HFF-Myc (cell line): ENCODE results near the gene SLC35C1.

Experiments
- DNase-seq: peaks from one replicate; pipeline ENCODE4 v3.0.0-alpha.2; 2011; ENCODE audit warnings: low read depth; ENCODE audit errors: extremely low read depth
- H3K4me3 ChIP-seq: replicated peaks from 2 replicates; pipeline ENCODE4 v1.5.1; 2011; ENCODE audit warnings: low read depth, mild to moderate bottlenecking, control low read depth, low read length
- TF ChIP-seq, protein P1 (sequence below): IDR thresholded peaks from 2 replicates; pipeline ENCODE4 v1.5.1; 2012; ENCODE audit warnings: mild to moderate bottlenecking, low read depth, low read length, control low read depth; ENCODE audit errors: missing control alignments

Gene SLC35C1

DNA sequence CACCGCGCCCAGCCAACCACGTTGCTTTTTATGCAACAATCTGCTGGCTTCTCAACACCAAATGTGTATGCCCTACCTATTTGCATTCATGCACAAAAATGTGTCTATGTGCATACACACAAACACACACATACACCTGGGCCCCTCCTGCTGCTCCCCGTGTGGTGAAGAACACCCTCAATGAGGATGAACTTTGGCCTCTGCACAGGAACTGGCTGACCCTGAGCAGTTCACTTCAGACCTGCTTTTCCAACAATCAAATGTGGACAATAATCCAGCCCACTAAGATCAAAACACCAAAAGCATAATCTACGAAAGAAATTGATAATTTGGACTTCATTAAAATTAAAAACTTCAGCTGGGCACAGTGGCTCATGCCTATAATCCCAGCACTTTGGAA lies 25.3 kb upstream of the SLC35C1 start:
- TF ChIP-seq, protein P1, sequence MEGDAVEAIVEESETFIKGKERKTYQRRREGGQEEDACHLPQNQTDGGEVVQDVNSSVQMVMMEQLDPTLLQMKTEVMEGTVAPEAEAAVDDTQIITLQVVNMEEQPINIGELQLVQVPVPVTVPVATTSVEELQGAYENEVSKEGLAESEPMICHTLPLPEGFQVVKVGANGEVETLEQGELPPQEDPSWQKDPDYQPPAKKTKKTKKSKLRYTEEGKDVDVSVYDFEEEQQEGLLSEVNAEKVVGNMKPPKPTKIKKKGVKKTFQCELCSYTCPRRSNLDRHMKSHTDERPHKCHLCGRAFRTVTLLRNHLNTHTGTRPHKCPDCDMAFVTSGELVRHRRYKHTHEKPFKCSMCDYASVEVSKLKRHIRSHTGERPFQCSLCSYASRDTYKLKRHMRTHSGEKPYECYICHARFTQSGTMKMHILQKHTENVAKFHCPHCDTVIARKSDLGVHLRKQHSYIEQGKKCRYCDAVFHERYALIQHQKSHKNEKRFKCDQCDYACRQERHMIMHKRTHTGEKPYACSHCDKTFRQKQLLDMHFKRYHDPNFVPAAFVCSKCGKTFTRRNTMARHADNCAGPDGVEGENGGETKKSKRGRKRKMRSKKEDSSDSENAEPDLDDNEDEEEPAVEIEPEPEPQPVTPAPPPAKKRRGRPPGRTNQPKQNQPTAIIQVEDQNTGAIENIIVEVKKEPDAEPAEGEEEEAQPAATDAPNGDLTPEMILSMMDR = no peak
- no peak for DNase-seq
- no peak overlapping the region for H3K4me3 ChIP-seq

DNA sequence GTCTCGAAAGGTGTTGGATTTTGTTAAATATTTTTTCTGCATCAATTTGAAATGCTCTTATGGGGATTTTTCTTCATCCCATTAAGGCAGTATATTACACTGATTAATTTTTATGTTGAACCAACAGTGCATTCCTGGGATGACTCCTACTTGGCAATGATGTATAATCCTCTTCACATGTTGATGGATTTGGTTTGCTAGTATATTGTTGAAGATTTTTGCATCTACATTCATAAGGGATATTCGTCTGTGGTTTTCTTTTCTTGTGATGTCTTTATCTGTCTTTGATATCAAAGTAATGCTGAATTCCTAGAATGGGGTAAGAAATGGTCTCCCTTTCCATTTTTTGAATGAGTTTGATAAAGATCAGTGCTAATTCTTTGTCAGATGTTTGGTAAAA lies 18.7 kb upstream of the SLC35C1 start:
- H3K4me3 ChIP-seq = no peak overlapping the region
- TF ChIP-seq, protein P1 = no peak
- no peak for DNase-seq

DNA sequence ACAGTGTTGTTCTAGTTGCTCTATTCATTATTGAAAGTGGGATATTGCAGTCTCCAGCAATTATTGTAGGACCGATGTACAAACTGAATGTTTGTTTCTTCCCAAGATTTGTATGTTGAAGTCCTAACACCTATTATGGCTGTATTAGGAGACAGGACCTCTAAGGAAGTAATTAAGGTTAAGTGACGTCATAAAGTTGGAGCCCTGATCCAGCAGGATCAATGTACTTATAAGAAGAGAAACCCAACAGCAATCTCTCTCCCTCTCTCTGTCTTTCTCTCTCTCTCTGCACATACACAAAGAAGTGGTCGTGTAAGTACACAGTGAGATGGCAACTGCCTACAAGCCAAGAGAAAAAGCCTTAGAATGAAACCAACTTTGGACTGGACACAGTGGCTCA lies 16.1 kb upstream of the SLC35C1 start:
- no peak for DNase-seq
- H3K4me3 ChIP-seq = no peak overlapping the region
- TF ChIP-seq, protein P1 = no peak

DNA sequence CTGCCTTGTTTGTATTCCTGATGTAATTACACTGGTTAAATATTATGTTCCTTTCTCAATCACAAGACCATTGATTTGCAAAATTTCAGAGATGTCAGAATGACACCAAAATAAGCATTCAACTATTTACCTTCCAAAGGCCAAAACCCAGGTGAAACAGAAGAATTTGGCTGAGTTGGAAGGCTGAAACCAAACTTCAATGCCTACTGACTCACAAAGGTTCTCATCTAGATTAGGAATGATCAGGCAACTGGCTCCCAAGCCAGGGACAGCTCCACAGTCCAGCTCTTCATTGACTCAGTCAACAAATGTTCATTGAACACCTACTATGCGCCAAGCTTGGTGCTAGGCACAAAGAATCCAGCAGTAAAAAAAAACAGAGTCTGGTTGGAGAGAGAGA lies 13.4 kb upstream of the SLC35C1 start:
- no peak overlapping the region for H3K4me3 ChIP-seq
- TF ChIP-seq, protein P1 = no peak
- DNase-seq = no peak

DNA sequence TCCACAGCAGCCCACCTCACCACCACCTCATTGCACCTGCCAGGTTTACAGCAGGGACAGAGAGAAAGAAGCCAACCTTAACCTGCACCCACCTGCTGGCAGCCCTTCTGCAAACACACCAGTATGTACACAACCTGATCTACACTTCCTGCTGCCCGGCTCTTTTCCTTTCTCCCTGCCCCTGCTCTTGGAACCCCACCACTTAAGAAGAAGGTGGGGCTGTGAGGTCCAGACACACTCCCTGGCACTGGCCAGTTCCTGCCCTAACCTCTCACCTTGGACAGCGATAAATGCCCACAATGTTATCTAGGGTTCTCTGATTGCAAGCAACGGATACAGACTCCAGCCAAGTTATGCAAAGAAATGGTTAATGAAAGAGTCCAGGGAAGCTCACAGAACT lies 10.8 kb upstream of the SLC35C1 start:
- no peak overlapping the region for H3K4me3 ChIP-seq
- no peak for DNase-seq
- TF ChIP-seq, protein P1 = no peak

DNA sequence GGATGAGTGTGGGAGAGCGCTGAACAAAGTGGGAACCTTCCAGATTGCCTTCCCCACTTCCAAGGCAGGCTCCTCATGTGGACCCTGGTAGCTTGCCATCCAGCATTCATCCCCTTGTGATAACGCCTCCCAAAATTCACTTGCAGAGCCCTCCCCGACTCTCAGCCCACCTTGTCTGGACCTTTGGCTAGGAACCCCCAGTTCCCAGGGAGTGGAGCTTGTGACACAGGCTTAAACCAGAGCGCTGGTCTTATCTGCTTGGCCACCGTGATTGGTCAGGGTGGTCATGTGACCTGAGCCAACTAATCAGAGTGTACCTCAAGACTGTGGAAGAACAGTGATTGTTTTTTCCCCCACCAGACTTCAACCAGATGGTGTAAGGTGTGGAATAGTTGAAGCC lies 9.6 kb upstream of the SLC35C1 start:
- no peak overlapping the region for H3K4me3 ChIP-seq
- TF ChIP-seq, protein P1 = no peak
- DNase-seq = no peak

DNA sequence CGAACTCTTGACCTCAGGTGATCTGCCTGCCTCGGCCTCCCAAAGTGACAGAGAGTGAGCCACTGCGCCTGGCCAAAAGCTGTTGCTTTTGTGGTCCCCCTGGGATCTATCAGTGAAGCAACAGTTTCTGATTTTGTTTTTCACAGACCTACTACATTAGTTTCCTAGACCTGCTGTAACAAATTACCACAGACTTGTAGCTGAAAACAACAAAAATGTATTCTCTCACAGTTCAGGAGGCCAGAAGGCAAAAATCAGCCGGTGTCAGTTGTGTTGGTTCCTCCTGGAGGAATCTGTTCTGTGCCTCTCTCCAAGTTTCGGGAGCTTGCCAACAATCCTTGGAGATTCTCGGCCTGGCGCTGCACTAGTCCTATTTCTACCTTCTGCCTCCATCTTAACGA lies 8.5 kb upstream of the SLC35C1 start:
- TF ChIP-seq, protein P1 = no peak
- DNase-seq = no peak
- H3K4me3 ChIP-seq = no peak overlapping the region
